ENCODE data around the gene PHYHD1.

DNA sequence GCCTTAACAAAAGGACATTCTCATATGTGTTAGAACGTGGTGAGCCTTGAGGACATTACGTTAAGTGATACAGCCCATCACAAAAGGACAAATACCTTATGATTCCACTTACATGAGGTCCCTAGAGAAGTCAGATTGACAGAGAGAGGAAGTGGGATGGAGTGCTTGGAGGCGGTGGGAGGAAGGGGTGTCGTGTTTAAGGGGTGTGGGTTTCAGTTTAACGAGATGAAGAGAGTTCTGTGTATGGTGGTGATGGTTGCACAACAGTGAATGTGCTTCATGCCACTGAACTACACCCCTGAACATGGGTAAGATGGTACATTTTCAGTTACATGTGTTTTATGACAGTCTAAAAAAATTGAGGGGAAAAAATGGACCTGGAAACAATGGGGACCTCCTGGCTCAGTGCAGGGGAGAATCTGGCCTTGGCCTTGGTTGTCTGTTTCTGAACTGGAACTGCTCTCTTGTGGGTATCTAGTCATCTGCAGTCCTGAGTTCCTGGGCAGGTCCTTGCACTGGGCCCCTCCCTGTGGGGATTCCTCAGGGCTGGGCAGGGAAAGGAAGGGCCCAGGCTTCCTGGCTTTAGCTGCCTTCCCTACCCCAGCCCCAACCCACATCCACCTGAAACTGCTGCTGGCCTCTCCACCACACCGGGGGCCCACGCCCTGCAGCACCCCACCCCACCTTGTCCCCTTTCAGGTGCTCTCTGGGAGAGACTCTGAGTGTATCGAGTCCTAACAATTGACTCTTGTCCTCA is 21.0 kb upstream of the PHYHD1 start:
- TF ChIP-seq, protein P1, sequence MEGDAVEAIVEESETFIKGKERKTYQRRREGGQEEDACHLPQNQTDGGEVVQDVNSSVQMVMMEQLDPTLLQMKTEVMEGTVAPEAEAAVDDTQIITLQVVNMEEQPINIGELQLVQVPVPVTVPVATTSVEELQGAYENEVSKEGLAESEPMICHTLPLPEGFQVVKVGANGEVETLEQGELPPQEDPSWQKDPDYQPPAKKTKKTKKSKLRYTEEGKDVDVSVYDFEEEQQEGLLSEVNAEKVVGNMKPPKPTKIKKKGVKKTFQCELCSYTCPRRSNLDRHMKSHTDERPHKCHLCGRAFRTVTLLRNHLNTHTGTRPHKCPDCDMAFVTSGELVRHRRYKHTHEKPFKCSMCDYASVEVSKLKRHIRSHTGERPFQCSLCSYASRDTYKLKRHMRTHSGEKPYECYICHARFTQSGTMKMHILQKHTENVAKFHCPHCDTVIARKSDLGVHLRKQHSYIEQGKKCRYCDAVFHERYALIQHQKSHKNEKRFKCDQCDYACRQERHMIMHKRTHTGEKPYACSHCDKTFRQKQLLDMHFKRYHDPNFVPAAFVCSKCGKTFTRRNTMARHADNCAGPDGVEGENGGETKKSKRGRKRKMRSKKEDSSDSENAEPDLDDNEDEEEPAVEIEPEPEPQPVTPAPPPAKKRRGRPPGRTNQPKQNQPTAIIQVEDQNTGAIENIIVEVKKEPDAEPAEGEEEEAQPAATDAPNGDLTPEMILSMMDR (IDR thresholded peaks at IDR 0.05) = no peak
- TF ChIP-seq POLR2A (IDR thresholded peaks at IDR 0.05) = peak in 1 of 2 donors; percentile 28
